GM21367 (cell line): ENCODE measurements around the gene SORCS2.
"Not testable (repeated sequence)": the region's sequence is repeated elsewhere in the genome, so short reads cannot be mapped to it uniquely, and the experiment has no call there.

ENCODE experiments used
- ATAC-seq: cut with Tn5 transposase; IDR thresholded peaks from one replicate; pipeline ENCODE4 v1.9.1; 2021; ENCODE audit not compliant: unreplicated experiment

SORCS2 gene

GRCh38 chr4:7590189-7590588 is 397.9 kb downstream of the SORCS2 start:
- no peak for ATAC-seq

DNA sequence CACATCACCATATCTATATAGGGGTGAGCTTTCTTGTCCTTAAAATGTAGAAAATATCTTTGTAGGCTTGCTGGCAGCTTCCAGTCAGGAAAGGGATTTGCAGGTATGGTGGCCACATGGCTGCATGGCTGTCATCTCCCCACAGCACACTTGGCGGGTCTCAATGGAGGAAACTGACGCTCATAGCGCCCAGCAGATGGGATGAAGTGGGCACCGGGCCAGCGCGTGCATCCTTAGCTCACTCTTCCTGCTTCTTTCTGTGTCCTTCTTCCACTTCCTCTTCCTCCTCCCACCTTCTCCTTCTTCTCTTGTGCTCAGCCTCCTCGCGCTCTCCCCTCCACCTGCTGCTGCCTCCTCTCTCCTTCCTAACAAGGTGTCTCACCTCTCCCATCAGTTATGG is 398.6 kb downstream of the SORCS2 start:
- no peak for ATAC-seq

GRCh38 chr4:7591409-7592053 is 399.2 kb downstream of the SORCS2 start:
- no peak for ATAC-seq

- ATAC-seq, result no peak
These were observed 401.5 kb downstream of the SORCS2 start for GRCh38 chr4:7593646-7594412.

DNA sequence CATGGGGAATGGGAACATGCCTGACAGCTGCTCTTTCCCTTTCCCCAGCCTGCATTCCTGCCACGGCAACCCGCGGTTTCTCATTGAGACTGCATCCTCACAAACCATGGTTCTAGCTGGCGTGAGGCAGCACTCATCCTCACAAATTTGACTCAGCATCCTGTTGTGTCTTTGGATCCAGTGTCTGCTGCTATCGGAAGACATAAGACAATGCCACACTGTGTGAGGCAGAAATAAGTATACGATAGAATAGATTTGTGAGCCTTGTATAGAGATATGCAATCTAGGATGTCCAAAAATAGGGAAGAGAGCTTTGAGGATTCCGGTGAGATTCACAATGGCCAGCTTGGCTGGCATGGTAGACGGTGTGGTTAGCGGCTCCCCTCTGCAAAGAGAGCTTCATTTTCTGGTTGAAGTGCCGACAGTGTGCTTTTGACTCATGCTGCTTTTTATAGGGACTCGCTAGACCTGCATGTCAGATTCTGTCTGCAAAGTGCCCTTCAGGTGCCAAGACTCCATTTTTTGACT is 403.7 kb downstream of the SORCS2 start:
- no peak for ATAC-seq

GRCh38 chr4:7596918-7597606 is 404.7 kb downstream of the SORCS2 start:
- ATAC-seq, result no peak

GRCh38 chr4:7598939-7599790 is 406.8 kb downstream of the SORCS2 start:
- ATAC-seq, result no peak

- no peak for ATAC-seq
These were observed 407.9 kb downstream of the SORCS2 start for GRCh38 chr4:7600247-7600646.

- not testable (repeated sequence) for ATAC-seq
These were observed 409.8 kb downstream of the SORCS2 start for GRCh38 chr4:7602166-7602565.

DNA sequence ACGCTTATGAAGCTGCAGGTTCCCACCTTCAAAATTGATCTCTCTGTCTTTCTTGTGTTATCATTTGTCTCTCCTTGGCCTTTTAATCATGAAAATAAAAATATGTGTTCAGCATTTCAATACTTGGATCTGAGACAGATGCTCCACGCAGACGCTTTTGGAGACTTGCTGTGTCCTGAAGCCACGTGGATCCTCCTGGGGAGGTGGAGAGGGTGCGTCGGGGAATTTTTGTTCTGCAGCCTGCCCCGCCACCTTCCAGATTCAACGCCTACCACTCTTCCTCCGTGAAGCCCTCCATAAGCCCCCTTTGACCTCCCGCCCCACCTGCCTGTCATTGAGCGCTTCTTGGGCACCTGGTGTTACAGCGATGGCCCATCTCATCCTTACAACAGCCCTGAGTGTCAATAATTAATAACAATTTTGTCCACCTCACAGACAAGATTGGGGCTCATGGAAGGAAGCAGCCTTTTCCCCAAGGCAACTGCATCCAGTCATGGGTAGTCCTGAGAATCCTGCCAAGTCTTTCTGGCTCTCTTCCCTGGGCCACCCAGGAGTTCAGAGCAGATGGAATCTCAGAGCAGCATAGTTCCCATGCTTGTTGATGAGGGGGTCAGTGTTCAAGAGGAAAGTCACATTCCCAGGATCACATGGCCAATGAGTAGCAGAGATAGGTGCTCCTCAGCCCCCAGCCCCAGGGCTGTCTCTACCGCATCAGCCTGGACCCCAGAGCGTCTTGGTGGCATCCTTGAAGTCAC is 415.0 kb downstream of the SORCS2 start:
- ATAC-seq, result no peak

GRCh38 chr4:7608046-7608445 is 415.7 kb downstream of the SORCS2 start:
- no peak for ATAC-seq

DNA sequence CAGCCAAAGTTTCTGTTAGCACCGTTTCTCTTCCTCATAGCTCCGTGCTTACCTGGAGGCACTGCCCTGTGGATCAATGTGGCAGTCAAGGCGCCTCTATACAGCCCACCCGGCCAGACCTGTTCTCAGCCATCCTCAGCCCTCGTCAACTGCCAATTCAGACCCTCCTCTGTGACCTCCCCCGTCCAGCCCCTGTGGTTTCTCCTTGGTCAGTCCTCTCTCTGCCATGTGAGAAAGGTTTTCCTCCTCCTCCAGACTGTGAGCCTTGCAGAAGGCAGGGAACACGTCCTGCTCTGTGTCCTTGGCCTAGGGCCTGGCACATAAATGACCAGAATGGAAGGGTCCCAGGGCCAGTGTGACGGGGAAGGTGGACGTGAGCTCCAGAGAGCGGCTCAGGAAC is 417.0 kb downstream of the SORCS2 start:
- ATAC-seq, result no peak

DNA sequence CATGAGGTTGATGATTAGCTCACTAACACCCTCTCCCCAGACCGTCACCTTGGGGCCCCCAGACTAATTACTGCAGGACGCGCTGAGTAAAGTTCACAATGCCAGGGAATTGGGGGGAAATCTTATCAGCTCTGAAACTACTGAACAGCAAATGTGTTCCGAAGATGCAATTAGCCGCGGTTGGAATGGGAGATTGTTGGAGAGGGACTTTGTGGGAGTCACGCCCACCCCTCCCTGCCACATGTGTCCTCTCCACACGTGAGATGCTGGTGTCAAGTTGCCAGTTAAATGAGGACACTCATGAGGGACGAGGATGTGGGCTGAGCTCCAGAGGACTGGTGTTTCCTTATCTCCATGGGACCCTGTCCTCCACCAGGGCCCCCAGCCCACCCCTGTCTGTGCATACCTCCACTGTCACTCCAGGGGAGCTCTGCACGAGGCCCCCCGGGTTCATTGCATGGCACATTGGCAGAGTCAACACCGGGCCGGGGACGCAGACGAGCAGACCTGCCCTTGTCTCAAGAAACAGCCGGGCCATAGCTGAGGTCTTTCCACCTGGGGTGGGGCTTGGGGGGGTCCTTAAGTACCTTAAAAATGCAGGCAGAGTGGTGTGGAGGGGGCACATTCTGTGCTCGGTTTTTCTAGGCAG is 417.8 kb downstream of the SORCS2 start:
- no peak for ATAC-seq

- no peak for ATAC-seq
These were observed 418.5 kb downstream of the SORCS2 start for GRCh38 chr4:7610841-7611240.

DNA sequence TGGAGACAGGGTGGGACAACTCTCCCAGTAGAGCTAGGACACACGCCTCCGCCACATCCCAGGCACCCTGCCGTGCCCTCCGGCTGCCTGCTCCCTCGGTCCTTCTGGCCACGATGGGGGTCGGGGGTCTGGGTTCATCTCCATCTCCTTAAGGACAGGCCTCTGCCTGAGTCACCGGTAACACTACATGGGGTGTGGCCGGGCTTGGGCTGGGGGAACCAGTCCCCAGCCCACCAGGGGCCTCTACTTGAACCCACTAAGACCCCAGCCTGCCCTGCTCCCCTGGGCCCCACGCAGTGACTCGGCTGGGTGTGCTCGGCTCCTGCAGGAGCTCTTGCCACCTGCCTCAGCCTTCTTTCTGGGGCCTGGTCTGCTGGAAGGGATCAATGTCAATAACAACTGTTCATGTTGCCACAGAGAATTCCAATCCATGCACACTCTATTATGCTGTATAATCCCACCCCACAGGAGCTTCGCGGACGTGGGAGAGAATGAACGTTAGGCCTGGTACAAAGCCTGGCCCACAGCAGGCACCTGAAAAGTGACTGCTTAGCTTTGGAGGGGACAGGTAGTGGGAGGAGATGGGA is 420.1 kb downstream of the SORCS2 start:
- no peak for ATAC-seq

- no peak for ATAC-seq
These were observed 422.1 kb downstream of the SORCS2 start for GRCh38 chr4:7614350-7614949.

- ATAC-seq, result no peak
These were observed 423.9 kb downstream of the SORCS2 start for GRCh38 chr4:7616193-7616592.

GRCh38 chr4:7618361-7618760 is 426.0 kb downstream of the SORCS2 start:
- ATAC-seq, result no peak
